Stimulated activated naive CD8-positive, alpha-beta T cell treated with anti-CD3 and anti-CD28 coated beads, Interleukin-15, Interleukin-2, amounts not matched to agents 100 U/mL and 50 U/mL, for 24 hours (primary cell): Measurements from ENCODE around the gene ZBTB7B.

Experiments used
- ATAC-seq: fragments of 150-1000 bp; cut with Tn5 transposase; one replicate; pipeline ENCODE4 v1.10.0; 2021
- DNase-seq: peaks from one replicate; pipeline ENCODE4 v3.0.0; 2021

The ZBTB7B gene

GRCh38 chr1:155038602-155039307 lies 36.2 kb downstream of the ZBTB7B start:
- ATAC-seq = no peak
- DNase-seq = no peak

- DNase-seq (no peak), ATAC-seq (no peak)
Measured at GRCh38 chr1:155039308-155039669, 36.7 kb downstream of the ZBTB7B start.

- ATAC-seq (no peak), DNase-seq (no peak)
Measured at GRCh38 chr1:155040358-155041093, 37.9 kb downstream of the ZBTB7B start.

- ATAC-seq (no peak), DNase-seq (no peak)
Measured at GRCh38 chr1:155042789-155043188, 40.2 kb downstream of the ZBTB7B start.

- DNase-seq = no peak
- ATAC-seq = no peak
Measured at GRCh38 chr1:155043301-155043702, 40.7 kb downstream of the ZBTB7B start.

- ATAC-seq = no peak
- no peak for DNase-seq
Measured at GRCh38 chr1:155043793-155044192, 41.2 kb downstream of the ZBTB7B start.

GRCh38 chr1:155044365-155044764 lies 41.8 kb downstream of the ZBTB7B start:
- ATAC-seq (no peak), DNase-seq (no peak)

GRCh38 chr1:155044812-155045657 lies 42.4 kb downstream of the ZBTB7B start:
- DNase-seq = peak; percentile 64
- ATAC-seq = peak; percentile 86

GRCh38 chr1:155048449-155049334 lies 46.1 kb downstream of the ZBTB7B start:
- no peak for ATAC-seq
- DNase-seq = no peak

GRCh38 chr1:155049651-155050559 lies 47.3 kb downstream of the ZBTB7B start:
- DNase-seq (no peak), ATAC-seq (no peak)

- DNase-seq = peak; percentile 88
- peak; percentile 77 for ATAC-seq
Measured at GRCh38 chr1:155050560-155051341, 48.1 kb downstream of the ZBTB7B start, which contains the start of gene ADAM15. TSS of gene ADAM15 (plus strand) at chr1:155051316. CDS start at chr1:155051387, 71 bp downstream.

- ATAC-seq (no peak), DNase-seq (no peak)
Measured at GRCh38 chr1:155051342-155051776, 48.8 kb downstream of the ZBTB7B start.

- peak; percentile 48 for ATAC-seq
- DNase-seq = peak; percentile 52
Measured at GRCh38 chr1:155051777-155052398, 49.3 kb downstream of the ZBTB7B start.

- DNase-seq (peak; percentile 39), ATAC-seq (peak; percentile 19)
Measured at GRCh38 chr1:155052439-155053395, 50.1 kb downstream of the ZBTB7B start.

GRCh38 chr1:155053531-155054105 lies 51.0 kb downstream of the ZBTB7B start:
- ATAC-seq = no peak
- DNase-seq = no peak

GRCh38 chr1:155057104-155057503 lies 54.5 kb downstream of the ZBTB7B start:
- DNase-seq = no peak
- no peak for ATAC-seq

GRCh38 chr1:155057788-155058211 lies 55.2 kb downstream of the ZBTB7B start:
- DNase-seq = no peak
- no peak for ATAC-seq

GRCh38 chr1:155060736-155061135 lies 58.1 kb downstream of the ZBTB7B start:
- ATAC-seq (no peak), DNase-seq (no peak)
